CD4-positive, alpha-beta T cell treated with Interleukin-15 for 4 hours (primary cell): ENCODE data around the gene ATP5MK.
A peak's percentile ranks its signal among the peaks of the same experiment; 100 is the strongest.
"Not testable (repeated sequence)": the region's sequence is repeated elsewhere in the genome, so short reads cannot be mapped to it uniquely, and the experiment has no call there.

Source experiments
- DNase-seq: peaks from one replicate; pipeline ENCODE4 v3.0.0-alpha.2; 2020; ENCODE audit warnings: low spot score

ATP5MK gene

DNA sequence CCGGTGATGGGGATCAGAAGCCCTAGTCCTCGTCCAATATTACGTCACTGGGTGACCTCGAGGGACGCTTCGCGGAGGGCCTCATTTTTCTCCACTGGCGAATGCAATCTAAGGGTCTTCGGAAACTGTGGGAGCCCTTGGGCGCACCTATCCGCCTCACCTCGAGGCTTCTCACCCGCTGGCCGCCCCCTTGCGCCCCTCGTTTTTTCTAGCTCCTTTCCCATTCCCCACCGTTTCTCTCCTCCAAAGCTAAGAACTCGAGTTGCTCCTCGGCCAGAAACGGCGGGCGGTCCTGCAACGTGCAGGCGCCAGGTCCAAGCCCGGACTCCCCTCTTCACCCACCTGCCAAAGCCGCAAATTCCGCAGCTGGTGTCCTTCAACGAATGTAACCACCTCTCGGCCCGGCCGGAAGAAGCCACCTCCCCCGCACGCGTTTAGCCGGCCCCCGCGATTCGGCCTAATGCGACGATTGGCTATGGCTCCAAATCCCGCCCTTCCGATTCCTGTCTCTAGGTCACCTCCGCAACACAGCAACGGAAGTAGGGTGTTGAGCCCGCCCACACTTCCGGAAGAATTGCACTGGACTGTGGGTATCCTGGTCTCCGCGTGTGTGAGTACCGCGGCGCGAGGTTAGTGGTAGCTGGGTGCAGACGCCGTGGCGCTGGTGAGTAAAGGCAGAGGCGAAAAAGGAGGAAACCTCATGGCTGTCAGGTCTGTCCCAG lies at the start of gene ATP5MK, which contains the start of gene PDCD11:
TSS of gene ATP5MK (minus strand) at position 409 of the 722 bp plus-strand sequence. CDS start 4,018 bp downstream, outside the sequence.
TSS of gene PDCD11 (plus strand) at position 560 of the 722 bp plus-strand sequence. CDS start 1,801 bp downstream, outside the sequence.
- peak; percentile 95 for DNase-seq

DNA sequence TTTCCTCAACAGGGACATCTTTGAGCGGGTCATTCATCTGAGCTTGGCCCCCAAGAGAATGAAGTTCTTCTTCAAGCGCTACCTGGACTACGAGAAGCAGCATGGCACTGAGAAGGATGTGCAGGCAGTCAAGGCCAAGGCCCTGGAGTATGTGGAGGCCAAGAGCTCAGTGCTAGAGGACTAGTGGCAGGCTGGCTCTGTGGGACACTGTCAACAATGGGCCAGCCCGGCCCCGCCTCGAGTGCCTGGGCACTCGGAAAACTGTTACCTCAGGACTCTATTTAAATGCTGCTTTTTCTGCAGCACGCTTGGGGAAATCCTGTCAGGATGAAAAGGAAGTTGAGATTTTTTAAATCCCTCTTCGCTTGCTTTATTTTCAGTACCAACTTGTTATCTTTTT lies 49.1 kb upstream of the ATP5MK start:
- DNase-seq = no peak

DNA sequence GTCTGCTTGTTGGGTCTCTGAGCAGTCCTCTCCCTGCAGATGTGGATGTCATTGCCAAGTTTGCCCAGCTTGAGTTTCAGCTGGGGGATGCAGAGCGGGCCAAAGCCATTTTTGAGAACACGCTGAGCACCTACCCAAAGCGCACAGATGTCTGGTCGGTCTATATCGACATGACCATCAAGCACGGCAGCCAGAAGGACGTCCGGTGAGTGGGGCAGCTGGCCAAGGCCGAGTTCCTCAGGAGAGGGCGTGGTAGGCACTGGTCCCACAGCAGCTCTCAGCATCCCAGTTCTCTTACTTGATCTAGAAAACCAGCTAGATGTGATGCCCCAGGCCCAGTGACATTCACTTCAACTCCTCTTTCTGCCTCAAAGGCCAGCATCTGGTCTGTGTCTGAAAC lies 48.2 kb upstream of the ATP5MK start:
- DNase-seq = no peak

DNA sequence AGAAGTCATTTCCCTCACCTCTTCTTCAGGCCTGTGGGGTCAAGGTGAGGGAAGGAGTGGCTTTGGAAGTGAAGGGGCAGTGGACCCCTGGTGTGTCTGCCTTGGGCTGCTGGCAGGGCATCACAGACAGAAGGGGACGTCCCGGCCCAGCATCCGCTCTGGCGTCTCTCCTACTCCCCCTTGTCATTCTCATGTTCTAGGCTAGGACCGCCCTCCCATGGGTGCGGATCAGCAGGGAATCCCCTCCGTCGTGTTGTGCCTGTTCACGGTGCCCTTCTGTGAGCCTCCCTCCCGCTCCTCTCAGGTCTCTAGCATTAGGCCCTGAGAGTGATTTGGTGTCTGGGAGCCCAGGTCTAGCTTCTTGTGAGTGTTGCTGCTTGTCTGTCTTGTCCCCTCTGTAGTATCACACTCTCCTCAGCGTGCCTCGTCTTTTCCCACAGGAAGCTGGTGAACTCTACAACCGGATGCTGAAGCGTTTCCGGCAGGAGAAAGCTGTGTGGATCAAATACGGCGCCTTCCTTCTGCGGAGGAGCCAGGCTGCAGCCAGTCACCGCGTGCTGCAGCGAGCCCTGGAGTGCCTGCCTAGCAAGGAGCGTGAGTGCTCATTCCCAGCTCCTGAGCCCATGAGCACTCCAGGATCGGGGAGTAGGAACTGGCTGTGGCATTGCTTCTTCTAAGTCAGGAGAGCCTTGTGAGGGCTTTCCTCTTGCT lies 47.4 kb upstream of the ATP5MK start:
- DNase-seq = no peak

DNA sequence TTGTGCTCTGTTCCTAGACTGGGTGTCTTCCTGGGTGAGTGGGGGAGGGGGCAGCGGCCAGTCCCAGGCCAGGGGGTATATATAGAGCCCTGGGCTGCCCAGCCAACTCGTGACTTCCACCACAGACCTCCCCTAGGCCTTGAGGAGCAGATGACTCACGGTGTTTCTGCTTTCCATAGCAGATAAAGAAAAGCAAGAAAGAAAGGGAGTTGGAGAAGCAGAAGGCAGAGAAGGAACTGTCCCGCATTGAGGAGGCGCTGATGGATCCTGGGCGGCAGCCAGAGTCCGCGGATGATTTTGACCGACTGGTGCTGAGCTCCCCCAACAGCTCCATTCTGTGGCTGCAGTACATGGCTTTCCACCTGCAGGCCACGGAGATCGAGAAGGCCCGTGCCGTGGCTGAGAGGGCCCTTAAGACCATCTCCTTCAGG lies 45.8 kb upstream of the ATP5MK start:
- DNase-seq = no peak

- no peak for DNase-seq
Measured at GRCh38 chr10:103441611-103442010, 45.3 kb upstream of the ATP5MK start.

- DNase-seq = no peak
Measured at GRCh38 chr10:103441206-103441605, 44.9 kb upstream of the ATP5MK start.

GRCh38 chr10:103440416-103440815 lies 44.1 kb upstream of the ATP5MK start:
- DNase-seq = no peak

- DNase-seq = no peak
Measured at GRCh38 chr10:103439776-103440175, 43.5 kb upstream of the ATP5MK start.

- no peak for DNase-seq
Measured at GRCh38 chr10:103433858-103434257, 37.6 kb upstream of the ATP5MK start.

DNA sequence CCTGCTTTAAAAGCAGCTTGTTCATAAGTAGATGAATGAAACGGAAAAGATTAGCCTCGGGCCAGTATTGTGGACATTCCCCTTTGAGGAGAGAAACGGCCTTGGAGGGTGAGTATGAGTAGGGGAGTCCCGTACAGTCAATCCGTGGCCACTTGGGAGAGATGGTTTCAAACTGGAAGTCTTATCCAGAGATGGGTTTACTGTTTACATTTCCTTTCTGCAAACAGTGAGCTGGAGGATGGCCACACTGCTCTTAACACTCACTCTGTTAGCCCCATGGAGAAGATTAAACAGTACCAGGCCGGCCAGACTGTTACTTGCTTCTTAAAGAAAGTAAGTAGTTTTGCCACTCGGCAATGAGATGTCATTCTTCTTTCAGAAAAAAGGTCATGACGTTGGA lies 35.6 kb upstream of the ATP5MK start:
- DNase-seq = no peak

DNA sequence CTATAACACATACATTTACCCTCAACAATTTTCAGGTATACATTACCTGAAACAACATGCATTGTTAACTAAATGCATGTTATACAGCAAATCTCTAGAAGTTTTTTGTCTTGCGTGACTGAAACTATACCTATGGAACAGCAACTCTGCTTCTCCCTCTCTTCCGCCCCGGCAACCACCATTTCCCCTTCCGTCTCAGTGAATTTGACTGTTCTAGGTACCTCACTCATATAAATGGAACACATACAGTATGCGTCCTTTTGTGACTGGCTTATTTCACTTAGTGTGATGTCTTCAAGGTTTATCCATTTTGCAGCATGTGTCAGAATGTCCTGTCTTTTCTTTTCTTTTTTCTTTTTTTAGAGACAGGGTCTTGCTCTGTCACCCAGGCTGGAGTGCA lies 33.4 kb upstream of the ATP5MK start:
- DNase-seq = peak; percentile 9

- DNase-seq = no peak
Measured at GRCh38 chr10:103428989-103429643, 32.8 kb upstream of the ATP5MK start.

GRCh38 chr10:103427866-103428265 lies 31.6 kb upstream of the ATP5MK start:
- no peak for DNase-seq

- no peak for DNase-seq
Measured at GRCh38 chr10:103423748-103424147, 27.5 kb upstream of the ATP5MK start.

- DNase-seq = no peak
Measured at GRCh38 chr10:103419101-103419500, 22.8 kb upstream of the ATP5MK start.

DNA sequence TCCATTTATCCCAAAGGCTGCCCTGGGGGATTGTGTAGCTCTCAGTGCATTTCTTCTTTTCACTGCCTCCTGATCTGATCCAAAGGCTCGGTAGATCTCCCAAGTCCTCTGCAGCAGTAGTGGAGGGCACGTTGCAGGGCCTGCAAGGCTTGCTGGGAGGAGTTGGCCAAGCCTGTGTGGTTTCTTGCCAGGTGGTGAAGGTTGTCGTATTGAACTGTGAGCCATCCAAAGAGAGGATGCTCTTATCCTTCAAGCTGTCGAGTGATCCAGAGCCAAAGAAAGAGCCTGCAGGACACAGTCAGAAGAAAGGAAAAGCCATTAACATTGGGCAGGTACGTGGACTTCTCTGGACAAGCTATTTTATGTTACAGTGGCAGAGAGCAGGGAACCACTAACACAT lies 21.3 kb upstream of the ATP5MK start:
- no peak for DNase-seq

GRCh38 chr10:103417148-103417469 lies 20.8 kb upstream of the ATP5MK start:
- not testable (repeated sequence) for DNase-seq

DNA sequence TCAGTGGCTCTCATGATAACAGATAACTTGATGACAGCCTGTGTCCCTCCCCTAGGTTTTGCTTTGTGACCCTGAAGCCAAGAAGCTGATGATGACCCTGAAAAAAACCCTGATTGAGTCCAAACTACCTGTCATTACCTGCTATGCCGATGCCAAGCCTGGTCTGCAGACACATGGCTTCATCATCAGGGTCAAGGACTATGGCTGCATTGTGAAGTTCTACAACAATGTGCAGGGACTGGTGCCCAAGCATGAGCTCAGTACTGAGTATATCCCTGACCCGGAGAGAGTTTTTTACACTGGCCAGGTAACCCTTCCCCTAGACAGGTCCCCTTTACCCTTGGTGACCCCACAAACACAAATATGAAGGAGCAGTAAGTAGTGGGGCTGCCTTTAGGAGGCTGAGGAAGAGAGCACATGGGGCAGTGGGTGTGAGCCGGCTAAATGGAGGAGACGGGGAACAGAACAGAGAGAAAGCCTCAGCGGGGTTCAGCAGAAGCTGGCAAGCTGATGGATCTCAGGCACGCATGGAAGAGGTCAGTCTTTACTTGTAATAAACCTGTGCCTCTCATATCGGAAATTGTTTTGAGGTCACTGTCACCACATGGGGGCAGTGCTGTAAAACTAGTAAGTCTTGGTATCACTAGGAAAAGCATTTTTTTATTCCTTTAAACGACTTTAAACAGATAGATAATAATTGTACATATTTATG lies 20.3 kb upstream of the ATP5MK start:
- peak; percentile 70 for DNase-seq

GRCh38 chr10:103415581-103415980 lies 19.3 kb upstream of the ATP5MK start:
- DNase-seq = no peak

DNA sequence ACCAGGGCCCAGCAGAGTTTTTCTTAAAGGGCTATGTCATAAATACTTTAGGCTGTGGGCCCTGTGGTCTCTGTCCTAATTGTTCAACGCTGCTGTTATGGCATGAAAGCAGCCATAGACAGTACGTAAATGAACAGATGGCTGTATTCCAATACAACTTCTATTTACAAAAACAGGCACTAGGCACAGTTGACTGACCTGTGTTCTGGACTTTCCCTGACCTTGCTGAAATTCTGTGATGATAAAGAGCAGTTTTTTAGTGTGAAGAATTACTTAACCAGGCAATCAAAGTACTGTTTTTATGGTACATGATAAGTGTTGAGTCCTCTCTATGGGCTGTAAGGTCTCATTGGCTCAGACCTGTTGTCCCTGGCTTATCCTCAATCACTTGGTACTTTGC lies 17.3 kb upstream of the ATP5MK start:
- DNase-seq = no peak

- DNase-seq = no peak
Measured at GRCh38 chr10:103397191-103397825, 1.0 kb upstream of the ATP5MK start.
